Measurements from ENCODE around the gene MGAT4D. TPM values are rescaled to one million over a fixed set of nuclear protein-coding genes. Genes with fewer than 3 reads are reported as not detected.

MGAT4D gene
- total RNA-seq, 1 donor from 2014 or later, result not detected

GRCh38 chr4:140406292-140406691, 91.8 kb downstream of the MGAT4D start:
- Histone ChIP-seq H3K36me3 (ENCODE audit: control insufficient read depth, insufficient read depth, low read length) (no peaks in the 10 kb centered on the region), H3K27me3 (ENCODE audit: control insufficient read depth, insufficient read depth, low read length) (no peaks in the 10 kb centered on the region), H3K4me3 (ENCODE audit: low read depth, low read length) (no peak overlapping the region)
- no peak for TF ChIP-seq CTCF (IDR thresholded peaks at IDR 0.05; ENCODE audit: insufficient read depth, low read length, severe bottlenecking)
- DNase-seq (ENCODE audit: low read depth) (no peak), FAIRE-seq (no peak)

- TF ChIP-seq CTCF (IDR thresholded peaks at IDR 0.05; ENCODE audit: insufficient read depth, low read length, severe bottlenecking), result no peak
- no peaks in the 10 kb centered on the region for H3K27me3 ChIP-seq (ENCODE audit: control insufficient read depth, insufficient read depth, low read length)
- FAIRE-seq, result no peak
- H3K4me3 ChIP-seq (ENCODE audit: low read depth, low read length), result no peak overlapping the region
- H3K36me3 ChIP-seq (ENCODE audit: control insufficient read depth, insufficient read depth, low read length), result no peaks in the 10 kb centered on the region
- no peak for DNase-seq (ENCODE audit: low read depth)
Measured at GRCh38 chr4:140400111-140400510, 98.0 kb downstream of the MGAT4D start.

- Histone ChIP-seq H3K36me3 (ENCODE audit: control insufficient read depth, insufficient read depth, low read length) (no peaks in the 10 kb centered on the region), H3K27me3 (ENCODE audit: control insufficient read depth, insufficient read depth, low read length) (no peaks in the 10 kb centered on the region), H3K4me3 (ENCODE audit: low read depth, low read length) (no peak overlapping the region)
- no peak for FAIRE-seq
- DNase-seq (ENCODE audit: low read depth), result no peak
- TF ChIP-seq CTCF (IDR thresholded peaks at IDR 0.05; ENCODE audit: insufficient read depth, low read length, severe bottlenecking), result no peak
Measured at GRCh38 chr4:140395668-140396067, 102.4 kb downstream of the MGAT4D start.

Other genes starting within 250 kb of the MGAT4D start
- gene SCOC, start 124.6 kb downstream of the MGAT4D start, total RNA-seq, result 61.9 and 81.0 TPM in 2 replicates
- 53.1 and 78.5 TPM in 2 replicates for gene CLGN, start 70.6 kb downstream of the MGAT4D start, total RNA-seq
- 19.2 and 26.9 TPM in 2 replicates for gene ELMOD2, start 25.9 kb upstream of the MGAT4D start, total RNA-seq
- under 0.01 TPM in 1 of 2 replicates, not detected in the other for gene UCP1, start 70.7 kb upstream of the MGAT4D start, total RNA-seq